ENCODE measurements around the gene EDN3.

Gene EDN3

GRCh38 chr20:59300333-59301081, at the start of gene EDN3:
TSS of gene EDN3 (plus strand) at chr20:59300611. CDS start at chr20:59300813, 202 bp downstream.
- no peak for DNase-seq (ENCODE audit: extremely low read depth in 1 of 2, low read depth in 1 of 2)

GRCh38 chr20:59253325-59253724, 47.1 kb upstream of the EDN3 start:
- no peak for DNase-seq (ENCODE audit: extremely low read depth in 1 of 2, low read depth in 1 of 2)

GRCh38 chr20:59253779-59254319, 46.6 kb upstream of the EDN3 start:
- DNase-seq (ENCODE audit: extremely low read depth in 1 of 2, low read depth in 1 of 2), result no peak

- no peak for DNase-seq (ENCODE audit: extremely low read depth in 1 of 2, low read depth in 1 of 2)
These were observed 45.2 kb upstream of the EDN3 start for GRCh38 chr20:59255256-59255655.

- no peak for DNase-seq (ENCODE audit: extremely low read depth in 1 of 2, low read depth in 1 of 2)
These were observed 42.2 kb upstream of the EDN3 start for GRCh38 chr20:59258221-59258621.

- DNase-seq (ENCODE audit: extremely low read depth in 1 of 2, low read depth in 1 of 2), result no peak
These were observed 40.5 kb upstream of the EDN3 start for GRCh38 chr20:59259946-59260345.

GRCh38 chr20:59265298-59265697, 35.1 kb upstream of the EDN3 start:
- DNase-seq (ENCODE audit: extremely low read depth in 1 of 2, low read depth in 1 of 2), result no peak

GRCh38 chr20:59268870-59269269, 31.5 kb upstream of the EDN3 start:
- DNase-seq (ENCODE audit: extremely low read depth in 1 of 2, low read depth in 1 of 2), result no peak

GRCh38 chr20:59269411-59270025, 30.9 kb upstream of the EDN3 start:
- DNase-seq (ENCODE audit: extremely low read depth in 1 of 2, low read depth in 1 of 2), result no peak

GRCh38 chr20:59270380-59270779, 30.0 kb upstream of the EDN3 start:
- no peak for DNase-seq (ENCODE audit: extremely low read depth in 1 of 2, low read depth in 1 of 2)

- no peak for DNase-seq (ENCODE audit: extremely low read depth in 1 of 2, low read depth in 1 of 2)
These were observed 26.6 kb upstream of the EDN3 start for GRCh38 chr20:59273739-59274357.

GRCh38 chr20:59276938-59277337, 23.5 kb upstream of the EDN3 start:
- DNase-seq (ENCODE audit: extremely low read depth in 1 of 2, low read depth in 1 of 2), result no peak

- DNase-seq (ENCODE audit: extremely low read depth in 1 of 2, low read depth in 1 of 2), result no peak
These were observed 15.9 kb upstream of the EDN3 start for GRCh38 chr20:59284470-59284869.

- DNase-seq (ENCODE audit: extremely low read depth in 1 of 2, low read depth in 1 of 2), result no peak
These were observed 10.4 kb upstream of the EDN3 start for GRCh38 chr20:59289994-59290393.

GRCh38 chr20:59291740-59292383, 8.5 kb upstream of the EDN3 start:
- no peak for DNase-seq (ENCODE audit: extremely low read depth in 1 of 2, low read depth in 1 of 2)

- DNase-seq (ENCODE audit: extremely low read depth in 1 of 2, low read depth in 1 of 2), result no peak
These were observed 4.9 kb upstream of the EDN3 start for GRCh38 chr20:59295531-59295930.

GRCh38 chr20:59297686-59298085, 2.7 kb upstream of the EDN3 start:
- no peak for DNase-seq (ENCODE audit: extremely low read depth in 1 of 2, low read depth in 1 of 2)

- no peak for DNase-seq (ENCODE audit: extremely low read depth in 1 of 2, low read depth in 1 of 2)
These were observed 472 bp upstream of the EDN3 start for GRCh38 chr20:59299945-59300332.

- no peak for DNase-seq (ENCODE audit: extremely low read depth in 1 of 2, low read depth in 1 of 2)
These were observed 1.1 kb downstream of the EDN3 start for GRCh38 chr20:59301343-59302007.

GRCh38 chr20:59305908-59306655, 5.7 kb downstream of the EDN3 start:
- no peak for DNase-seq (ENCODE audit: extremely low read depth in 1 of 2, low read depth in 1 of 2)
